ES-I3 (cell line): ENCODE data around the gene CELF2.

Experiments
- H3K36me3 ChIP-seq: 2 replicates; pipeline ENCODE4 v1.6.1; 2013; ENCODE audit warnings: mild to moderate bottlenecking, low read length, control low read depth, moderate library complexity; ENCODE audit not compliant: insufficient read depth
- H3K4me1 ChIP-seq: 2 replicates; pipeline ENCODE4 v1.6.1; 2013; ENCODE audit warnings: mild to moderate bottlenecking, control low read depth, low read length; ENCODE audit not compliant: insufficient read depth
- H3K9ac ChIP-seq: 2 replicates; pipeline ENCODE4 v1.6.1; 2013; ENCODE audit warnings: low read depth, mild to moderate bottlenecking, low read length, moderate library complexity
- H3K9me3 ChIP-seq: 2 replicates; pipeline ENCODE4 v1.6.1; 2013; ENCODE audit warnings: mild to moderate bottlenecking, low read length, moderate library complexity; ENCODE audit not compliant: control insufficient read depth, insufficient read depth

The CELF2 gene

DNA sequence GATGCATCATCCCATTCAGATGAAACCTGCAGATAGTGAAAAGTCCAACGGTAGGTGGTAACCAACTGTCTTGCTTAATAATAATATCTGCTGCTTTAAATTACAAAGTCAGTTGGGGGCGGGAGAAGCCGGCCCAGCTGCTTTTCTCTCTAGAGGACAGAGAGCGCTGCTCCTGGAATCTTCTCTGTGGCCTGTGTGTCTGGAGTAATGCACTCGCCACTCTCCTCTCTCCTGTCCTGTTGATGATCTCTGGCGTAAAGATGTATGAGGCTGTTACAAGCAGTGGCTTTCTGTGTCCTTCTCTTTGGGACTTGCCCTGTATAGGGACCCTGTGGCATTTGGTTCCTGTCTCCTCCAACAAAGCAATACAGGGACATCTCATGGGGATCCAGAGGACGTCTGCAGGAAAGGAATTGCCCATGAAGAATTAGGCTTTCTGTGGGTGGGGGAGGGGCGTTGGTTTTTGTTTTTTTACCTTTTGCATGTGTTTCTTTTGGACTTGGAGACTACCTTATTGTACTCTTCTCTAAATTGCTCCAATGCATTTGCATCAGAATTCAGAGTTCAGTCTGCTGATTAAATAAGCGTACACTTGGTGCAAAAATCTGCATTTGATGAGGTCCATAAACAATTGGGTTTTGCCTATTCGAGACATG, 231.6 kb downstream of the CELF2 start:
- Histone ChIP-seq H3K9ac (no peak overlapping the region), H3K9me3 (no peaks in the 10 kb centered on the region), H3K36me3 (no peaks in the 10 kb centered on the region), H3K4me1 (peaks cover 8% of the 10 kb centered on the region; the same call in 1 of the 2 replicates)

DNA sequence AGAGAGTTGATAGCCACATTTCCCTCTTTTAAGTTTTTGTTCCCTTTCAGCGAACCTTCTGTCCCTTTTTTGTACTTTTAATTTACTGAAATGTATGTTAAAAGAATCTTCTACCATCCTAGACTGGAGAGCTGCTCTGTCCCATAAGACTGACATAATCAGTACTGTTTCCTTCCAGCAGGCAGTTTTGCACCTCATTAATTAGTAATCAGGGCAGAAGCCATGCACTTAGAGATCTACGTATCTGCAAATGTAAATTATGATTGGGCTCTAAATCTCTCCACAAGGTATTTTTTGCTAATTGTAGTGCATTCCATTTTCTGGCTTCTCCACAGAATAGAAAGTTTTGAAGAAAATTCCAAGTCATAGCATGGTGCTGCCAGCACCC, 232.1 kb downstream of the CELF2 start:
- H3K4me1 ChIP-seq = peaks cover 8% of the 10 kb centered on the region; the same call in 1 of the 2 replicates
- H3K9ac ChIP-seq = no peak overlapping the region
- H3K9me3 ChIP-seq = no peaks in the 10 kb centered on the region
- no peaks in the 10 kb centered on the region for H3K36me3 ChIP-seq

DNA sequence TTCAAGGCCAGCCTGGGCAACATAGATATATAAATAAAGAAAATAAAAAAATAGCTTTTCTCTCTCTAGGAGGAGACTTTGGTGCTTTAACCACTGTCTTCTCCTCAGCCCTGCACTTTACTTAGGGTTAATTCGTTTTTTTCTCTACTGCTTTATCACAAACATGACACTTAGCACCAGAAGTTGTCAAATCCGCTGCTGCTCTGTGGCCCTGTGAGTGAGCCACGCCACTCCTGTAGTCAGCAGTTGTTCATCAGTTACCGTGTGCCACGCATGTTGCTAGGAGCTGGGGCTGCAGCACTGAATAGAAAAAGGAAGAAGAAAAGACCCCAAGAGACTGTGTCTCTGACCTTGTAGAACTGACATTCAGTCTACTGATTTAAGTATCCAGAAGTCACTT, 232.6 kb downstream of the CELF2 start:
- Histone ChIP-seq H3K9me3 (no peaks in the 10 kb centered on the region), H3K36me3 (no peaks in the 10 kb centered on the region), H3K4me1 (peaks cover 8% of the 10 kb centered on the region; the same call in 1 of the 2 replicates), H3K9ac (no peak overlapping the region)

DNA sequence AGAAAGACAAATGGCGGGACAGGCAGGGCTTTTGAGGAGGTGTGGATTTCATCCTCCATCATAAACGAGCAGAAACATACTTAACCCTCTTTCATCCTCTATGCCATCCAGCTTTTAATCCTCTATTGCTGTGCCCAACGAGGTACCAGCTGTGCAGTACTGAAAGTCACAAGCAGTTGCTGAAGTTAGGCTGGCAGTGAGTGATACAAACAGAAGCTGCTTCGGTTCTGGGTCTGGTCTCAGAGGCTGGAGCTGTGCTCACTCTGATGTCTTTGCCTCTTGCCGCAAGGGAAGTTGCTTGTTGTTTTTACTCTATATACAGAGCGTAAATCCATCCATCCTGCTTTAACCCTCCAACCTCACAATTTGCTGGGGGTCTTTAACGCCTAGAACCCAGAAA, 235.2 kb downstream of the CELF2 start:
- H3K9me3 ChIP-seq = no peaks in the 10 kb centered on the region
- H3K4me1 ChIP-seq = peaks cover 8% of the 10 kb centered on the region; the same call in 1 of the 2 replicates
- H3K9ac ChIP-seq = no peak overlapping the region
- H3K36me3 ChIP-seq = 0 out of 2 replicates have a peak, but pooled peaks cover 1% of the 10 kb centered on the region

DNA sequence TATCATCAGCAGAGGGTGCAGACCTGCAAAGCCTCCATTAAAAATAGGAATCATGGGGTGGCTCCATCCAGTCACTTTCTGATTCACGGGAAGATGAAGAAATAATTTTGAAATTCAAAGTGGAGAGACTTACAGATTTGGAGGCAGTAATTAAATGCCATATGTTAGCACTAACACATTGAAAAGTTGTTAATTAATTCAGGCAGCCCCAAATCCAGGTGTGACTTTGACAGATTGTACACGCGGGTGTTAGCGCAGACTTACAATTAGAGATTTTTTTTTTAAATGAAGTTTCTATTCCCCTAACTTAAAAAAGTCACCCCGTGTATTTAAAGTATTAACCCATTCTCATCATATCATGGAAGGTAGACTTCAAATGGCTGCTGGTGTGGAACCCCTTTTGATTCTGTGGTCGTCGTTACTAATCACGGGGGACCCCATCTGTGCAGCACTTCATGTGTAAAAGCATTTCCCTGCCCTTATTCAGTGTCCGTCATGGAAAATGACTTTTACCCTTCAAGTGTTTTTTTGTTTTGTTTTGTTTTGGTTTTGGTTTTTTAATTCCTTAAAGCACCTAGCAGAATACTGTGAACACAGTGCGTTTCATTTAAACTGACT, 235.8 kb downstream of the CELF2 start:
- Histone ChIP-seq H3K9me3 (no peaks in the 10 kb centered on the region), H3K9ac (no peak overlapping the region), H3K36me3 (0 out of 2 replicates have a peak, but pooled peaks cover 5% of the 10 kb centered on the region), H3K4me1 (peaks cover 8% of the 10 kb centered on the region; the same call in 1 of the 2 replicates)

- H3K9ac ChIP-seq = no peak overlapping the region
- 0 out of 2 replicates have a peak, but pooled peaks cover 5% of the 10 kb centered on the region for H3K36me3 ChIP-seq
Measured at GRCh38 chr10:11255156-11255555, 237.5 kb downstream of the CELF2 start.

GRCh38 chr10:11255796-11256444, 238.2 kb downstream of the CELF2 start:
- no peaks in the 10 kb centered on the region for H3K4me1 ChIP-seq
- no peak overlapping the region for H3K9ac ChIP-seq
- no peaks in the 10 kb centered on the region for H3K9me3 ChIP-seq
- 0 out of 2 replicates have a peak, but pooled peaks cover 5% of the 10 kb centered on the region for H3K36me3 ChIP-seq

More at GRCh38 chr10:11255156-11255555, 237.5 kb downstream of the CELF2 start:
- Histone ChIP-seq H3K4me1 (no peaks in the 10 kb centered on the region), H3K9me3 (no peaks in the 10 kb centered on the region)

- H3K9ac ChIP-seq = no peak overlapping the region
- H3K4me1 ChIP-seq = no peaks in the 10 kb centered on the region
- no peaks in the 10 kb centered on the region for H3K9me3 ChIP-seq
- H3K36me3 ChIP-seq = 0 out of 2 replicates have a peak, but pooled peaks cover 5% of the 10 kb centered on the region
Measured at GRCh38 chr10:11256896-11257295, 239.2 kb downstream of the CELF2 start.

- Histone ChIP-seq H3K36me3 (0 out of 2 replicates have a peak, but pooled peaks cover 8% of the 10 kb centered on the region), H3K9ac (no peak overlapping the region), H3K9me3 (no peaks in the 10 kb centered on the region), H3K4me1 (no peaks in the 10 kb centered on the region)
Measured at GRCh38 chr10:11257440-11258090, 239.9 kb downstream of the CELF2 start.

DNA sequence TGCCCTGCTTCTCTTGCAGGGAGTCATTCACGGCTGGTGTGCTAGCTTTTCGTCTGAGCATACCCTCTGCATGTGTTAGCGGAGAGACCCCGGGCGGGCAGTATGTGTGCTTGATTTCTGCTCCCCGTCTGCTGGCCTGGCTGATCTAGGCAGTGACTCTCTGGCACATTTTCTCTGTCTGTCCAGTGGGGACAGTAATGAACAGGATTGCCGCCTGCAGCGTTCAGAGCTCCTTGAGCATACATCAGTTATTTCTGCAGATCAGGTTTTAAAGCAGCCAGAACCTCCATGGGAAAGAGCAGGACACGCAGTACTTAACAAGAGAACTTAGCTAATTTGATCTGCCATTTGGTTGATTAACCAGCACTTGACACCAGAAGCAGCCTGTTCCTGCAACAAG, 242.5 kb downstream of the CELF2 start:
- Histone ChIP-seq H3K4me1 (no peaks in the 10 kb centered on the region), H3K36me3 (0 out of 2 replicates have a peak, but pooled peaks cover 8% of the 10 kb centered on the region), H3K9me3 (no peaks in the 10 kb centered on the region), H3K9ac (no peak overlapping the region)

GRCh38 chr10:11261143-11261542, 243.5 kb downstream of the CELF2 start:
- Histone ChIP-seq H3K9me3 (no peaks in the 10 kb centered on the region), H3K9ac (no peak overlapping the region), H3K36me3 (0 out of 2 replicates have a peak, but pooled peaks cover 8% of the 10 kb centered on the region), H3K4me1 (no peaks in the 10 kb centered on the region)

- H3K9me3 ChIP-seq = no peaks in the 10 kb centered on the region
- H3K4me1 ChIP-seq = no peaks in the 10 kb centered on the region
- 0 out of 2 replicates have a peak, but pooled peaks cover 8% of the 10 kb centered on the region for H3K36me3 ChIP-seq
- no peak overlapping the region for H3K9ac ChIP-seq
Measured at GRCh38 chr10:11261687-11262493, 244.2 kb downstream of the CELF2 start.

- H3K9ac ChIP-seq = no peak overlapping the region
- H3K4me1 ChIP-seq = no peaks in the 10 kb centered on the region
- 0 out of 2 replicates have a peak, but pooled peaks cover 8% of the 10 kb centered on the region for H3K36me3 ChIP-seq
- no peaks in the 10 kb centered on the region for H3K9me3 ChIP-seq
Measured at GRCh38 chr10:11262494-11263345, 245.0 kb downstream of the CELF2 start.
